GM12891 (cell line): ENCODE measurements around the gene OSGEP.

Experiments
- POLR2A ChIP-seq: IDR thresholded peaks from 2 replicates; pipeline ENCODE4 v1.6.1; 2011; ENCODE audit warnings: low read depth, low read length, control low read depth
- POLR2AphosphoS5 ChIP-seq: IDR thresholded peaks from 2 replicates; pipeline ENCODE4 v1.6.1; 2011; ENCODE audit warnings: low read depth, low read length, control low read depth
- SPI1 ChIP-seq: IDR thresholded peaks from 2 replicates; pipeline ENCODE4 v1.6.1; 2011; ENCODE audit warnings: low read depth, low read length, control low read depth
- TAF1 ChIP-seq: IDR thresholded peaks from 2 replicates; pipeline ENCODE4 v1.6.1; 2011; ENCODE audit warnings: low read depth, low read length, control low read depth

DNA sequence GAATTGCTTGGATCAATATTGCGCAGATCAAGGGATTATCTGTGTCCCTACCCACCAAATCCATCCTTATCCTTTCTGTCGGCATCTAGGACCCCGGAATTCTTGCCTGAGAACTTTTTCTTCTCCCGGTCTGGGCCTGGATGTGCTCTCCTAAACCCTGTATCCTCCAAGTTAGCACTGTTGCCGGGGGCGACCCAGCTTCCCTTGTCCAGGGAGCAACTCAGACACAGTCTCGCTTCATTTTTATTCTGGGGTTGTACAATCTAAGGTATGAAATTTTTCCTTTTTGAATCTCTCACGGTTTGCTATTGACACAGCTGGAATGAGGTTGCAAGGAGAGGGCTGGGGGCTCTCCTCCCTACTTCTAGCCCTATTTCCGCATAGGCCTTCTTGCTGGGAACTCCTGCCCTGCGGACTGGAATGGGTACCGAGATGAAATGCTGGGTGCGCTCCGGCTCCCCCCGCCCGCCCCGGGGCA, 14.2 kb upstream of the OSGEP start:
- TF ChIP-seq POLR2A (no peak), SPI1 (no peak), TAF1 (no peak), POLR2AphosphoS5 (no peak)
